GM19452 (cell line): ENCODE data around the gene NECAB3.

Source experiments
- ATAC-seq: cut with Tn5 transposase; IDR thresholded peaks from one replicate; pipeline ENCODE4 v1.9.1; 2021; ENCODE audit not compliant: unreplicated experiment

The NECAB3 gene

DNA sequence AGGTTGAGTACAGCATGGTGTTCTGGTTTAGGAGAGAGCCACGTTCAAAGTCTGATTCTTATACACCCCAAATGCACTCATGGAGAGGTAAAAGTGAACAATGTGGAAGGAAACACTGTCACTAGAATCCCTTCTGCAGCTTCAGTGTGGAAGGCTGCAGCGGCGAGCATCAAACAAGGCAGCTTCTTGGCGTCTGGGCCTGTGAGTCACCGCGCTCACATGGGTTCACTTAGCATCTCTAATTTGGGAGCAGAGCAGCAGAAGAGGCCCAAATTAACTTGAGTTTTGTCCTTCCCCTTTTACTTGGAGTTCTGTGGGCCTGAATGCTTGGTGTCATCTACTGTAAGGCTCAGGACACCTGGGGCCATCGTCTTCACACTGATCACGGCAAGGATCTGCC lies 22.9 kb upstream of the NECAB3 start:
- ATAC-seq, result no peak

DNA sequence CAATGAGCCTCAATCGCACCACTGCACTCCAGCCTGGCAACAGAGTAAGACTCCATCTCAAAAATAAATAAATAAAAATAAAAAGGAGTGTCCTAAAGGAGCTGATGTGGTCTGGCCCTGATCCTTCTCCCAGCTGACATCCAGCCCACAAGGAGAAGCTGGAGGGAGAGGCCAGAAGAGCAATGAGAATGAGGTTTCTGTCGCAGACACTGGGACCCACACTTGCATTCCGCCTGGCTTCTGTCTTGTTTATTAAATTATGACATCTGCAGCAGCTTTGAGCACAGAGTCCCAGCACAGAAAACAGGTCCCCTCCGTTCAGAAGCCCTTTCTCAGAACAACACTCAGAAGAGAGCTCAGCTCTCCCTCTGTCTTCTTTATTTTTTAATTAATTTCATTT lies 22.2 kb upstream of the NECAB3 start:
- no peak for ATAC-seq

DNA sequence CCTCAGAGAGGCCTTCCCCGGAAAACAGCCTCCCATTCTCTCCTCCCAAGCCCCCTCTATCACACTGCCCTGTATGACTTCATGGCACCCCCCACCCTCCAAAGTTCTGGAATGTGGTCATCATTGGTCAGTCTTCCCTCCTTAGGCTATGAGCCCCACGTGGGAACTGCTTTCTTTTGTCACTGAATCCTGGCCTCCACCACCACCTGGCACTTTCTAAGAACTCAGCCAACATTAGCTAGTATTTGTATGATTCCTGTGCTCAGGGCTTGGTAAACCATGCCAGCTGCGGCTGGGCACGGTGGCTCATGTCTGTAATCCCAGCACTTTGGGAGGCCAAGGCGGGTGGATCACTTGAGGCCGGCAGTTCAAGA lies 20.4 kb upstream of the NECAB3 start:
- ATAC-seq, result no peak

DNA sequence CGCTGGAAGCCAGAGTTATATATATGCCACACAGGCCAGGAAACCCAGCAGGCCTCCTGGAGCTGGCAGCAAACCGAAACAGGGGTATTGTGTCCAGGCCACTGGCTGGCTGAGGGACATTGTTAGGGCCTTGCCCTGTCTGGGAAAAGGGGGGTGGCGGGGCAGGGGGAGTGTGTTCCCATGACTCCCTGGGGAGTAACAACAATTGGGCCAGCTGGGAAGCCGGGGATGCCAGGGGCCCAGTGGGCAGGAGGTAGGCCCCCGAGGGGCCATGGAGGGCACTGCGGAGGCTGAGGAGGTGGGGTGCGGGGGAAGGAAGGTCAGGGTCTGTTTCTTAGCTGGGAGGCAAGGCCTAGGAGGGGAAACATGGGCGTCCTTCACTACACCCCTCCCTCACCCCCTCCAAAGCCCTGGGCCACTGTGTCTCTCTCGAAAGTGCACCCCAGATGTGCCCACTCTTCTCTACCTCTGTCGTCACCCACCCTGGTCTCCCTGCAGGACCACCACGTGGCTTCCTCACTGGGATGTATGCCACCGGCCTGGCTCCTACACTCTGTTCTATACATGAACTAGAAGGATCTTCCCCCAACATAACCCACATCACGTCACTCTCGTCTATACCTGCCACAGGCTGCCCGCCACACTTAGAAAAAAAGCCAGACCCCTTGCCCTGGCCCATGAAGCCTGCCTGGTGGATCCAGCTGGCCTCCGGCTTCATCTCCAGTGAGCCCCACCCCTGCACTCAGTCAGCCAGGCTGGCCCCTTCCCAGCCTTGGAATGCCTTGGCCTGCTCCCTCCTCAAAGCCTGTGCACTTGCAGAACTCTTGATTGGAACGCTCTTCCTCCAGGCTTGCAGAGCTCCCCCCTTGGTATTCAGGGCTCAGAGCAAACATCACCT lies 19.8 kb upstream of the NECAB3 start:
- no peak for ATAC-seq

DNA sequence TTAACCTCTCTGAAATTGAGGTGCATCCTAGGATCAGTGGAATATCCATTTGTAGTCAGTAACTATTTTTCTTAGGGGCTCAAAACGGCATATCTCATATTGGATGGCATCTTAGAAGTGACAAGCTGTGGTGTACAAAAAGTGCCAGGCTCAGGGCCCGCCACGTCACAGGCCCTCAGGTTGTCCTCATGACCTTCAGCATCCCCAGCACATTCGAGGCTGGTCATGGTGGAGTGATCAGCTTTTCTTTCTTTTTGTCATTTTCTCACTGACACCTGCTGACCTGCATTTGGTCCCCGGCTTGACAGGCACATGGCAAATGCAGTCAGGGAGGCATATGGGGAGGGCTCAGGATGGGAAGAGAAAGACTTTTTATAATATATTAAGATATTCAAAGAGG lies 19.1 kb upstream of the NECAB3 start:
- ATAC-seq, result no peak

DNA sequence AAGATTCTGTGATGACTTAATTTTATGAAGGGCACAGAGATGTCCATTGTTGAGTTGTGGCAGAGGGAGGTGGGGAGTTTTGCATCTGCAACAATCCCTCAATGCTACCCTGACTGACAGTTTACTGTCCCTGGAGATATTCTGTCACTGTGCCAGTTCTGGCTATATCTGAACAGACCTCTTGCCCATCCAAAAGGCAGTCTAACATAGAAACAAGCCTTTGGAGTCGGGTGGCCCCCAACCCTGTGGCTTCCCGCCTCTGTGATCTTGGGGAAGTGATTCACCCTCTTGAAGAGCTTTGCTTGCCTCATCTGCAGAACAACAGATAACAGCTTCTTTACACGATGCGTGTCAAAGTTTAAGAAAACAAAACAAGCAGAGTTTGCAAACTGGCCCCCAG lies 15.7 kb upstream of the NECAB3 start:
- ATAC-seq, result no peak

DNA sequence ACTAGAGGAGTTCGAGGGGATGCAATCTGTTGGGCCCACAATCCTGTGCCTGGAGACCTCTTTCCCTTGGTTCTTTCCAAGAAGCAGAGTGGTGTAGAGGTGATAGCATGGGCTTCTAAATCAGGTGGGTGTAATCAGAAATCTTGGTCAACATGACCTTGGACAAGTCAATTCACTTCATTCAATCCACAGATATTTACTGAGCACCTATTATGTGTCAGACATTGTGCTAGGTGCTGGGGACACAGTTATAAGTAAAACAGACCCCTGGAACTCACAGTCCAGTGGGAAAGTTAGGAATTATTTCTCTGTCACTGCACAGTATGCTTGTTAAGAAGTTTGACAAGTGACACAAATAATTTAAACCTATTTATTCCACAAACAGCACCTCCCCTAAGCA lies 15.3 kb upstream of the NECAB3 start:
- ATAC-seq, result no peak

DNA sequence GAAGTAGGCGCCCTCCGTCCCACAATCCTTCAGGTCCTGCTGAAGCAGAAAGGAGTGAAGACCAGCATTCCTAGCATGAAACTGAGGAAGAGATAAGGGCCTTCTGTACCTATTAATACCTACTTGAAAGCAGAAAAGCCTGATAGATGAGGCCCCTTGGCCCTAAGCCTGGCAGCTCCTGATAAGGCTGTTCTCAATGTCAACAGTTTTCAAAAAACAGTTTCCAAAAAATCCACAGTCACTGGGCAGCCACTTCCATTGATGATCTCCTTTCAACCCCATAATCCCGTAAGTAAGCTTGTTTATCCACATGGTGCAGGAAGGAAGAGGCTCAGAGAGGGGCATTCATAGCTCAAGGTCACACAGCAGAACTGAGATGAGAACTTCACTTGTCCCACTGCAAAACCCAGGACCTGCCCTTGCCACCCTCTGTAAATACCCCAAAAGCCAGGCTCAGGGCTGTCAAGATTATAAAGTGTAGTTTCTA lies 14.8 kb upstream of the NECAB3 start:
- no peak for ATAC-seq

DNA sequence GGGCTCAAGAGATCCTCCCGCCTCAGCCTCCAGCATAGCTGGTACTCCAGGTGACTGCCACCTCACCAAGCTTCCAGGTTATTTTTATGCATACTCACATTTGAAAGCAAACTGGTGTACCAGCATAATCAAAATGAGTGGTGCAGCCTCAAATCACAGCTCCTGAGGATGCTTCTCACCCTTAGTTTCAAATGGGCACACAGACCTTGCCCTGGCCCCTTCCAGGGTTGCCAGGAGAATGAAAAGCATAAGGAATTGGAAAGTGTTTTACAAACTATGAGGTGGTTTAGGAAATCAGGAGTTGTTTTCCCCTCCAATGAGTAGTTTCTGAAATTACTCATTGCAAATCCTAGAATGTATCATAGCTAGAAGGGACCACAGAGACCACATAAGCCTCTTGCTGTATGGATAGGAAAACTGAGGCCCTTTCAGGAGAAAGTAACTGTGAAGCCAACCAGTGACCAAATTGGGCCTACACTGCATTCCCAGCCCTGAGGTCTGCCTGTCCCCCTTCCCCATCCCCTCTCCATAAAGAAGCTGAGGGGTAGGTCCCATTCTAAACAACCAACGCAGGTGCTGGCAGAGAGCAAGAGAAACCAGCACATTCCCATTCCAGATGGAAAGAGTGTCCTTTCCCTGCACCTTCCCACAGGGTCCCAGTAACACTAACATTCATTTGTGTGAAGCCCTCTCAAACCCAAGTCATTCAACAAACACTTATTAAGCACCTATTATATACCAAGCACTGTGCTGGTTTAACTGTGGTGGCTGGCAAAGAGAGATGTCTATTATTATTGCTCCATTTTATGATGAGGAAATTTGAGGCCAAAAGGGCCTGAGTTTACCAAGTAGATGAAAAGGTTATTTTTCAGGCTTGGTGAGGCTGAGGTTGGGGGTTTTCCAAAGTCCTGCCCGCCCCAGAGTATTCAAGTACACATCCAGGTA lies 14.0 kb upstream of the NECAB3 start:
- ATAC-seq, result no peak

DNA sequence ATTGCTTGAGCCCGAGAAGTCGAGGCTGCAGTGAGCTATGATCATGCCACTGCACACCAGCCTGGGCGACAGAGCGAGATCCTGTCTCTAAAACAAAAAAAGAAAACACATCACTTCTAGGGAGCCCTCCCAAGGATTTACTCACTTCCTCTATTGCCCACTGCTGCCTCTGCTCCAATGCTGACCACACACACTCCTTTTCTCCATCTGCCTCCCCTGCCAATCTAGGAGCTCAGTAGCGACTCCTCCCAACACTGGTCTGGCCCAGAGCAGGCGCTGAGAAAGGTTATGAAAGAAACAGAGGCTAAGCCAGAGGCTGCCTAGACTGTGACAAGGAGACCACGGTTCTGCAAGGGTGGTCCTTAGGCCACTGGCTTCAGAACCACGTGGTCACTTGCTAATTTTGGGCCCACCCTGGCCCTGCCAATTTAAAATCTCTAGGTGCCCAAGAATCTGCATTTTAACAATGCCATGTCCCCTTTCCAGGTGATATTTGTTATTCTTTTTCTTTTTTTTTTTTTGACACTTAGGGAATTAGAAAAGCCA lies 13.2 kb upstream of the NECAB3 start:
- ATAC-seq, result no peak

DNA sequence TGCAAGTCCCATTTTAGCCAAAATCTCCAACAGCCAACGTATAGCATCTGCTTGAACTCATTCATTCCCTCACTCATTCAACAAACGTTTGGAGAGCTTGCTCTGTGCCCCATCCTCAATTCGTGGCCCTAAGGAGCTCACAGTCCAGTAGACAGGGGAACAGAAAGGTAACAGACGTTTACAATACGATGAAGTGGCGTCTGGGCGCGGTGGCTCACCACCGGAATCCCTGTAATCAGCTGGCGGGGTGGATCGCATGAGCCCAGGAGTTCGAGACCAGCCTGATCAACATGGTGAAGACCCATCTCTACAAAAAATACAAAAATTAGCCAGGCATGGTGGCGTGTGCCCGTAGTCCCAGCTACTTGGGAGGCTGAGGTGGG lies 12.7 kb upstream of the NECAB3 start:
- no peak for ATAC-seq

DNA sequence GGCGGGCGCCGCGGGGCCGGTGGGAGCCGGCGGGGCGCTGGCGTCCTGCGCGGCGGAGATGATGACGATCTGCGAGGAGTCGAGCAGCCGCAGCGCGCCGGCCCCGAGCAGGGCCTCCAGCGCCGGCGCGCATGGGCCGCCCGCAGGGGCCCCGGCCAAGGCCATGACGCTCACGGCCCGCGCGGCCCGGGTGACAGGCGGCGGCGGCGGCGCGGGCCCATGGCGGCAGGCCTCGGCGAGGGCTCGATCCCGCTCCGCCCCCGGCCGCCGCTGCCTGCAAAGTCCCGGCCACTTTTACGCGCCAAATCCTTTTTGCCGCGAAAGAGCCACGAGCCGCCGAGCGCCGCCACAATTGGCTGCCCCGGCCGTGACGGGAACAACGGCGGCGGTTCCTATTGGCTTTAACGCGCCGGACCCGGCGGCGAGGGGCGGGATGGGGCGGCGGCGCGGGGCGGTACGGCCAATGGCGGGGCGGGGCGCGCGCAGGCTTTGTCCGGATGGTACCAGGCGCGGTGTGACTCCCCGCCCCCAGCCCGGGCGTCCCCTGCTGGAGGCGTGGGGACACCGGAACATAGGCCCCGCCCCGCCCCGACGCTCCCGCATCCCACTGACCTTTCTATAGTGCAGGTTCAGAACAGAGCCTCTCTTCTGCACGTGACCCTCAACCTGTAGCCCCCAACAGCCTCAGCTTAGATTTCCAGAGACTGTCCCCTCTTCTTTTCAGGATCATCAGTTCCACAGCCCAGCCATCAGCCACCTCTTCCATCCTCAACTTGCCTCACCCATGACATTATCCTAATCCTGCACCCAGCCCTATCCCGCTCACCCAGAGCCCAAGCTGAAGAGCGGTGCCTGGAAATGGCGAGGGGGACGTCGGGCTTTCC lies 12.1 kb upstream of the NECAB3 start, which contains the start of gene E2F1:
E2F1 (minus strand) TSS at position 286 of the 884 bp plus-strand sequence; CDS start at position 165, 121 bp downstream.
- peak; percentile 80 for ATAC-seq

DNA sequence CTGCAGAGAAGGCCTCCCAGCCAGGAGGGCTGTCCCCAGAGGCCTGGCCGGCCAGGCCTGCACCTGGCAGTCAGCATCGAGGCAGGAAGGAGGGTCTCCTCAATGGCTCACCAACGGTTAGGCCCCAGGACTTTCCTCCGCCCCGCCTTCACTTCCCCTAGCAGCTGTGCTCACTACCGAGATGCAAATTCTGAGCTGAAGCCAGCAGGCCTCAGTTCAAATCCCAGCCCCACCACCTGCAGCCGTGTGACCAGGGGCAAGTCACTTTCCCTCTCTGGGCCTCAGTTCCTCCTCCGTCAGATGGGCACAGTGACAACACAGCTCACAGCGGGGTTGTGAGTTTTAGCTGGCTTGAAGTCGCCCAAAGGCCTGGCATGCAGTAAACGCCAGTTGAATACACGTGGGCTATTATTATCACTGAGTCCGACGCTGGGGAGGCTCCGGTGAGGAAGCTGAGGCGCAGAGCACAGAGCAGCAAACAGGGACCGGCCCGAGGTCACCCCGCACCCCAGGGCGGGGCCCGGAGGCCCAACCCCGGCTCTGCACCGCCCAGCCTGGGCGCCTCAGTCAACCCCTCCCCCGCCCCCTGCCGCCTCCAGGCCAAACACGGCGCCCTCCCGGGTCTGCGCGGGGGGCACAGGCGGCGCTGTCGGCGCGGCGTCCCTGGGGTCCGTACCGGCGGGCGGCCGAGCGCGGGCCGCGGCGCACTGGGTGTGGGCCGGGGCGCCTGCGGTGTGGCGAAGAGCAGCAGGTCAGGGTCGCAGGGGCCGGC lies 11.3 kb upstream of the NECAB3 start:
- peak; percentile 39 for ATAC-seq

DNA sequence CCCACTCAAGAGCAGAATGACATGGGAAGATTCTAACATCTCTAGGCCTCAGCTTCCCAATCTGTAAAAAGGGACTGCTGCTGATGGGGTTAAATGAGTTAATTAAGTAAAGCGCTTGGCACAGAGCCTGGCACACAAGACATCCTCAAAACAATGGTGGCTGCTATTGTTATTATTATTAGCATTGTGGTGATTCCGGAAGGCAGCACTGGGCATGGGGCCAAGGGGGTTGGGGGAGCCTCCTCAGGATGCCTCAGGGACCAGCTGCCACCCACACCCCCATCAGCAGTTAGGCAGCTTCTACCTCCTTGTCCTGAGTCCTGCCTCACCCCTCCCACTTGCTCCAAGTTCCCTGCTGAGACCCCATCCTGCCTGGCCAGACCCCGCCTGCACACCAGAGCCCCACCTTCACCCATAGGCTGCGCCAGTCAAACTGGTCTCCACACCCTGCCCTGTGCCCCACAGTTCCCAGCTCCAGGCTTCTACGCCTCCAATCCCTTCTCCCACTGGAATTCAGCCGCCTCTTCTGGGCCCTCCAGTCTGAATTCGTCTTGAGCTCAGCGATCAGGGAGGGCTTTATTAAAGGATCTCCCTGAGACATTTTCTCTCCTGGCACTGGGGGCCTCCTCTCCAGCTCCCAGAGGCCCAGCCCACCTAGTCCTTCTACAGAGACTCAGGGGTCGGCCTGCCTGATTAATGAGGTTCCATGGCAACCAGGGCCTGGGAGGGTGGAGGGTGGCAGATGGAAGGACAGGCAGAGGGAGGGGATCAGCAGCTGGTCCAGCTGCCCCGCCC lies 10.5 kb upstream of the NECAB3 start:
- ATAC-seq, result no peak

DNA sequence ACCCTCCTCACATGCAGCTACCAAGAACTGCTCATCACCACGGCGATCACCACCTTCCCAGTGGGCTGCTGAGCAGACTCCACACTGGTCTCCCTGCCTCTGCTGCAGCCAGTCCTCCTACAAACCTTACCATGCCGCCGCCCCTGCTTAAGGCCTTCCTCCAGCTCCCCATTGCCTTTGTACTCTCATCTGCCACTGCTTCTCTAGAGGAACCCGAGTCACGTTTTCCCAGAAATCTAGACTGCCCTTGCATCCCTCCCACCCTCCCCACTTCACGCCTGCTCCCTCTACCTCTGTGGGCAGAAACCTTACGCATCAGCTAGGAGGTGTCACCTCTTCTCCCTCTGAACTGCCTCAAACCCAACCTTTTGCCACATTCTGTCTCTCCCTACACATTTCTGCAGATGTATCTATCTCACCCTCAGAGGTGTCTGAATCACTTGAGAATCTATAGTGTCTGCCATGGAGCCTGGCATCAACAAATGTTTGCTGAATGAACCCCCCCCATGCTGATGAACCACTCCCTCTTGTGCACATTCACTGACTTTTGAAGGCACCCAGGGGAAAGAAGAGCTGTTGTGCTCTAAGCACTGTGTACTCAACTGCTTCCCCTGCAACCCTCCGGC lies 7.6 kb upstream of the NECAB3 start:
- no peak for ATAC-seq

DNA sequence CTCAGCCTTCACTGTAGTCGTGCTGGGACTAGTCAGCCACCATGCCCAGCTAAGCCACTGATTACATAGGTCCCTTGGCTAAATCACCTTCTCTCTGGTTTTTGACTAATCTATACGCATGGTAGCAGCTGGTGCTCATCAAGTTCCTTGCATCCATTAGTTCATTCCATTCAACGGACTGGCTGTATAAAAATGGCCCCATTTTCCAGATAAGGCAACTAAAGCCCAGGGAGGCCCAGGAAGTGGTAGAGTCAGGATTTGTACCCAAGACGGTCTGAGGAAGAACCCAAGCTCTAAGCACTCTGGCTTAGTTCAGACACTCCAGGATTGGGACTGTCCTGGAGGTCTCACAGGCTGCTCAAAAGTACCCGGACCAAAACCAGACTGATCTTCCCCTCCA lies 7.1 kb upstream of the NECAB3 start:
- no peak for ATAC-seq

DNA sequence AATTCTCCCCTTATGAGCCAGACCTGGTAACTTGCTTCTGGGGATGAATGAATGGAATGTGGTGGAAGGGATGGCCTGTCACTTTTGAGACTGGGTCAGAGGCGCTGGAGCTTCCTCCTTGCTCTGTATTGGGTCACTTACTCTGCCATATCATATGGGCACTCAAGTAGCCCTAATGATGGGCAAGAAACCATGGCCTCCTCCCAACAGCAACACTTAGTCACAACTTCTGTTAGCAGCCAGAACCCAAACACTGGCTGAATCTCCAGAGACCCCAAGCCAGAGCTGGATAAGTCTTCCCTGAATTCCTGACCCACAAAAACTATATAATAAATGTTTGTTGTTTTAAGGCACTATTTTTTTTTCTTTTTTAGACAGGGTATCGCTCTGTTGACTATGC lies 6.5 kb upstream of the NECAB3 start:
- no peak for ATAC-seq

DNA sequence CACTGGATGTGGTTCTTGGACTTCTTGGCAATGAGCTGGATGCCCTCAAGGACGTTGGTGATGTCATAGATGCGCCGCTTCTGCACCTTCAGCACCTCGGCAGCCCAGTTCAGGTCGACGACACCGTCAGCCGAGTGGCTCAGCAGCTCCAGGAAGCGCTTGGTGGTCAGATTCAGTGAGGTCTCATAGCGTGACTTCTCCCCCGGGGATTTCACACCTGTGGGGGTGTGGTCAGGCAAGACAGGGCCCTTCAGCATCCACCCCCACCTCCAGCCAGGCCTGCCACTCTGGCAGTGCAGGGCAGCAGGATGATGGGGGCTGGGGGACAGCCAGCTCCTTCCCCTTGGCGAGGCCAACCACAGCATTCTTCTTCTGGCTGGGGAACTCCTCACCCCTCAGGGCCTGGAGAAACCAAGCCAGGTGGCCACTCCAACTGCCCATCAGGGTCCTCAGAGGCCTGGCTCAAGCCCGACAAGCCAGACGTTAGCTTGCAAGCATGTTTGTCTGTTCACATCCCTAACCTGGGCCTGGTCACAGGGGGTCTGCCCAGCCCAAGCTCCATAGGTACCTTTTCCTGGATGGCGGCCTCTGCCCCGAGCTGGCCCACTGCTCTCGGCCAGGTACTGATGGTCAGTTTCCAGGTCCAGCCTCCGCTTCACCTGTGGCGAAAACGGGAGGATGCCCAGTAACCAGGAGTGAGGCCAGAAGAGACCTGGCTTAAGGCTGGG lies 5.7 kb upstream of the NECAB3 start:
- ATAC-seq, result peak; percentile 66
